LNCAP (cell line): ENCODE results near the gene NFKBIB.

ENCODE experiments used
- TF ChIP-seq, protein P1 (sequence below): fragments of 450-650 bp; IDR thresholded peaks from 2 replicates; pipeline ENCODE4 v1.5.1; 2017; ENCODE audit warnings: mild to moderate bottlenecking

NFKBIB gene

DNA sequence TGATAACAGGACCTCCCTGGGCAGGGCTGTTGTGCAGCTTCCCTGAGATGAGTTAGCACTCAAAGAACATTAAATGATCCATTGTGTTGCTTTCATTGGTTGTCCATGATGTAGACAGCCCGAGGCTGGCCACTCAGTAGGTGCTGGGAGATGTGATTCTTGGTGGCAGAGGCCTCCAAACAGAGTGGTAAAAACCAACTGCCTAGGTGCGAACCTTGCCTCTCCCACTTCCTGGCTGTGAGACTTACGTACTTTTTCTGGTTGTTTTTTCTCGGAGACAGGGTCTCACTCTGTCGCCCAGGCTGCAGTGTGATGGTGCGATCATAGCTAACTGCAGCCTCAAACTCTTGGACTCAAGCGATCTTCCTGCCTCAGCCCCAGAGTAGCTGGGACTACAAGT lies 24.6 kb downstream of the NFKBIB start:
- TF ChIP-seq, protein P1, sequence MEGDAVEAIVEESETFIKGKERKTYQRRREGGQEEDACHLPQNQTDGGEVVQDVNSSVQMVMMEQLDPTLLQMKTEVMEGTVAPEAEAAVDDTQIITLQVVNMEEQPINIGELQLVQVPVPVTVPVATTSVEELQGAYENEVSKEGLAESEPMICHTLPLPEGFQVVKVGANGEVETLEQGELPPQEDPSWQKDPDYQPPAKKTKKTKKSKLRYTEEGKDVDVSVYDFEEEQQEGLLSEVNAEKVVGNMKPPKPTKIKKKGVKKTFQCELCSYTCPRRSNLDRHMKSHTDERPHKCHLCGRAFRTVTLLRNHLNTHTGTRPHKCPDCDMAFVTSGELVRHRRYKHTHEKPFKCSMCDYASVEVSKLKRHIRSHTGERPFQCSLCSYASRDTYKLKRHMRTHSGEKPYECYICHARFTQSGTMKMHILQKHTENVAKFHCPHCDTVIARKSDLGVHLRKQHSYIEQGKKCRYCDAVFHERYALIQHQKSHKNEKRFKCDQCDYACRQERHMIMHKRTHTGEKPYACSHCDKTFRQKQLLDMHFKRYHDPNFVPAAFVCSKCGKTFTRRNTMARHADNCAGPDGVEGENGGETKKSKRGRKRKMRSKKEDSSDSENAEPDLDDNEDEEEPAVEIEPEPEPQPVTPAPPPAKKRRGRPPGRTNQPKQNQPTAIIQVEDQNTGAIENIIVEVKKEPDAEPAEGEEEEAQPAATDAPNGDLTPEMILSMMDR, result no peak

DNA sequence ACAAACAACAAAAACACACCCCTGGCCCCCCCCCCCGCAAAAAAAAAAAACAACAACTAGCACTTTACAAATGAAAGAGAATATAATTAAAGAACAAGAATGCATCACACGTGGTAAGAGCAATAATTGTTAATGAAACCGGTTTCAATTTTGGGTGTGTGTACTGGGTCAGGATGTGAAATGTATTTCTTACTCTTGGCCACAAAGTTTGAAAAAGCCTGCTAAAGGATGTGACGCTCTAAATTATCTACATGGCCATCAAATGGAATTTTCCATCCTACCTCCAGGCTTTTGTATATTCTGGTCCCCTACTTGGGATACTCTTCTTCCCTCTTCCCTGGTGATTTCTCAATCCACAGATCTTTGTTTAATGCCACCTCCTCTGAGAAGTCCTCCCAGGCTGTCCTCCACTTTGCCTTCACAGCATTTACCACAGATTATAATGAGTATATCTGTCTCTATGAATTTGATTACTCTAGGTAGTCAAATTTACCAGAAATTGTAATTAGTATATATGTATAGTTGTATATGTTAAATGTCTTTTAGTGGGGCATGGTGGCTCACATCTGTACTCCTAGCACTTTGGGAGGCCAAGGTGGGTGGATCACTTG lies 28.7 kb downstream of the NFKBIB start:
- TF ChIP-seq, protein P1, result no peak

DNA sequence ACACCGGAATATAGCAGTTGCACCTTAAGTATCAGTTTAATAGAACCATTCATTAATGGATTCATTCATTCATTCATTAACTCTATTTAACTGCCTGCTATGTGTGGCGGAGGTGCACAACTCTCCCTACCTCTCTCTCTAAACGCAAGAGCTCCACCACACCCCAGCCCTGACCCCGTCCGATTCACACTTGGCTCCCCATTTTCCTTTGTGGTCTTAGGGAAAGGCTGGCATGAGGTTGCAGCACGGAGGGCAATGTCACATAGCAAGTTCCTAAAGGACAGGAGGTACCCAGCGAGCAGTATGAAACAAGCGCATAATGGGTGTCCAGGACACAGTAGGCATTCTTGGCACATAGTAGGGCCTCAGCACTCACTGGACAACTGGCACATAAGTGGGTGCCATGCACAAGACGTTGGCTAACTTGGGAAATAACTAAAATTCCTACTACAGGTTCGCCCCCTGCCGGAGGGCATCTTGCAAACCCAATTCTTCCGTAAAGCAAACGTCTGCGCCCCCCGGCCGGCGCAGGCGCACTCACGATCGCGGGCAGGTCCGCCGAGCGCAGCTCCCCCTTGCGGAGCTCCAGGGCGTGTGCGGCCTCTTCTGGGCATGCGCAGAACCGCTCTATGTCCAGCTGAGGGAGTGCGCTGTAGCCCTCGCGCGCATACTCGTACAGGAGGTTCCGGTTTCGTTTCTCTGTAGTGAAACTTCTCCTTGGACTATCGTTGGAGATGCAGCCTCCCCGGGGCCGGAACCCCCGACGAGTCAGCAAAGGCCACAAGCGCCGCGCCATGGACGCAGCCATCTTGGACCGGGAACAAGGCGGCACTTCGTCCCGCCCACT lies 30.4 kb downstream of the NFKBIB start, which contains the start of gene SARS2:
Gene SARS2, minus strand, starts transcription at position 835 of the 847 bp plus-strand sequence. Its CDS starts 27 bp downstream, at position 808.
- TF ChIP-seq, protein P1, result peak; percentile 100

DNA sequence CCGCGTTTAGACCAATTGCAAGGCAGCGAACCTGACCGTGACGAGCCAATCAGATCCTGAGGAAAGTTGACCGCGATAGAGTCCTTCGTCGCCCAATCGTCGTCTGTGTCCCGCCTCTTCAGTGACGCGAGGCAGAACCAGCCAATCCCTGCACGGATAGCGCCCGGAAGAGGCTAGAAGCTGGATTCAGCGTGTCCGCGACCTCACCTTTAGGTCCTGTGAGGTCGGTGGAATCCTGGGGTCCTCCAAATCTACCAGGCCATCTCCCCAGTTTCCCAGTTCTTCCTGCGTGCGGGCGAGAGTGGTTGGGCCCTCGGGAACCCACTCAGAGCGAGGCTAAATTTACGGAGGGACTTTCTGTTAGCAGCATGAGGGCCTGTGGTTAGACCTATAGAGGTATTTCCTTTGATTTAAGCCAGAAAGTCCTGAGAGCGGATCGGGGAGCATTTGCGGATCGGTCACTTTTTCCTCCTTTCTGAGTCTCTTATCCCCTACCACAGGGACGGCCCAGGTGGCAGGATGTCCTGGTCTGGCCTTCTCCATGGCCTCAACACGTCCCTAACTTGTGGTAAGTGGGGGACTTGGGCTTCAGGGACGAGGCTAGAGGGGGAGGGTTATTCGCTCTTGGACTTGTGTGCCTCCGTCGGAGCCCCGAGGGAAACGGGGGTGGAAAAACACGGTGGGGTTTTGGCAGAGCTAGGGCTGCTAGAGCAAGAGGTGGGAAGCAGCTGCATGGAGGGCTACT lies 31.2 kb downstream of the NFKBIB start, which contains the start of gene MRPS12:
Gene MRPS12, plus strand, starts transcription at position 169 of the 745 bp plus-strand sequence. Its CDS starts 351 bp downstream, at position 520.
- TF ChIP-seq, protein P1, result no peak

DNA sequence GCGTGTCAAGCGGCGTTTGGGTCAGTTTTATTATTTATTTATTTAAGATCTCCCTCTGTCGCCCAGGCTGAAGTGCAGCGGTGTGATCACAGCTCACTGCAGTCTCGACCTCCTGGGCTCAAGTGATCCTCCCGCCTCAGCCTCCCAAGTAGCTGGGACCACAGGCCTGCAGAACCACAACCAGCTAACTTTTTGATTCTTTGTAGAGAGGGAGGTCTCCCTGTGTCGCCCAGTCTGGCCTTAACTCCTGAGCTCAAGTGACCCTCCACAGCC lies 31.7 kb downstream of the NFKBIB start:
- TF ChIP-seq, protein P1, result no peak

DNA sequence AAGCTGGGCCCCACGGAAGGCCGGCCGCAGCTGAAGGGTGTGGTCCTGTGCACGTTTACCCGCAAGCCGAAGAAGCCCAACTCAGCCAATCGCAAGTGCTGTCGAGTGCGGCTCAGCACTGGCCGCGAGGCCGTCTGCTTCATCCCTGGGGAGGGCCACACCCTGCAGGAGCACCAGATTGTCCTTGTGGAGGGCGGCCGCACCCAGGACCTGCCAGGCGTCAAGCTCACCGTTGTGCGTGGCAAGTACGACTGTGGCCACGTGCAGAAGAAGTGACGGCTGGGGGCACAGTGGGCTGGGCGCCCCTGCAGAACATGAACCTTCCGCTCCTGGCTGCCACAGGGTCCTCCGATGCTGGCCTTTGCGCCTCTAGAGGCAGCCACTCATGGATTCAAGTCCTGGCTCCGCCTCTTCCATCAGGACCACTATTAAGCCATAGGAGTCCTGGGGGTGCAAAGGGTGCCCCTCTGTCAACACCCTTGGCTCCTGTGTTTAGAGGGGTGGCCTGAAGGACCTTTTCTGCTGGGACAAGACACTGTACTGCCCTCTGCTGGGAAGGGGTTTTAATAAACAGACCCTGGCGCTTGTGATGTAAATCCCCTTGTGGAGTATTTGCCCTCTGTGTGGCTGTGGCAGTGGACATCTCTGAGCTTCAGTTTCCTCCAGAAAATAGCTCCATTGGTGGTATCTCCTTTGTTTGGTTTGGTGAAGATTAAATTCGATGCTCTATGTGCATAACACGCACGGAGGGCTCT lies 32.8 kb downstream of the NFKBIB start:
- TF ChIP-seq, protein P1, result peak; percentile 45; the same call in 1 of the 2 replicates

DNA sequence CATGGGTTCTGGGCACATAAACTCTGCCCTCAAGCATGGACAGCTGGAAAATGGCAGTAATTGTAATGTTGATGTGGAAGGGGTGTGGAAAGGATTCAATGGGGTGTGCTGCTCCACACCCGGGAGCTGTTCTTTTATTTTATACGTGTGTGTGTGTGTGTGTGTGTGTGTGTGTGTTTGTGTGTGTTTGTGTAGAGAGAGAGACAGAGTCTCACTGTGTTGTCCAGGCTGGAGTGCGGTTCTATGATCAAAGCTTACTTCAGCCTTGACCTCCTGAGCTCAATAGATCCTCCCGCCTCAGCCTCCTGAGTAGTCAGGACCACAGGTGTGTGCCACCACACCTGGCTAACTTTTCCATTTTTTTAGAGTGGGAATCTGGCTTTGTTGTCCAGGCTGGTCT lies 33.8 kb downstream of the NFKBIB start:
- TF ChIP-seq, protein P1, result no peak
